OCI-LY1 (cell line): Measurements from ENCODE around the gene TNS1.

Experiments used
- H2AFZ ChIP-seq: fragments of 200-600 bp; sonication (generic), shearing (Covaris generic); 2 replicates; pipeline ENCODE4 v1.6.0; 2014; ENCODE audit warnings: antibody characterized with exemption, mild to moderate bottlenecking, low read length
- H3F3A ChIP-seq: fragments of 200-600 bp; sonication (generic), shearing (Covaris generic); 2 replicates; pipeline ENCODE4 v1.6.0; 2014; ENCODE audit warnings: mild to moderate bottlenecking, antibody characterized with exemption, low read length, moderate library complexity; ENCODE audit not compliant: insufficient read depth
- H3K27ac ChIP-seq: fragments of 200-600 bp; sonication (generic); 2 replicates; pipeline ENCODE4 v1.5.1; 2014; ENCODE audit warnings: low read length, mixed run types, mild to moderate bottlenecking, low read depth; ENCODE audit not compliant: poor library complexity, severe bottlenecking
- H3K27me3 ChIP-seq: fragments of 200-600 bp; sonication (generic); 2 replicates; pipeline ENCODE4 v1.6.0; 2014; ENCODE audit warnings: antibody characterized with exemption, mild to moderate bottlenecking, low read length, moderate library complexity; ENCODE audit not compliant: insufficient read depth
- H3K36me3 ChIP-seq: fragments of 200-600 bp; sonication (generic); 2 replicates; pipeline ENCODE4 v1.6.1; 2014; ENCODE audit warnings: mild to moderate bottlenecking, antibody characterized with exemption, low read length, moderate library complexity, mixed read lengths; ENCODE audit not compliant: insufficient read depth
- H3K4me1 ChIP-seq: fragments of 200-600 bp; sonication (generic); 2 replicates; pipeline ENCODE4 v1.5.1; 2014; ENCODE audit warnings: mild to moderate bottlenecking, low read length, moderate library complexity; ENCODE audit not compliant: insufficient read depth, severe bottlenecking
- H3K4me2 ChIP-seq: fragments of 200-600 bp; sonication (generic), shearing (Covaris generic); 2 replicates; pipeline ENCODE4 v1.6.1; 2014; ENCODE audit warnings: low read length
- H3K4me3 ChIP-seq: fragments of 200-600 bp; sonication (generic); 2 replicates; pipeline ENCODE4 v1.5.1; 2014; ENCODE audit warnings: low read length, low read depth, mild to moderate bottlenecking, mixed read lengths; ENCODE audit not compliant: poor library complexity, severe bottlenecking
- H3K79me2 ChIP-seq: fragments of 200-600 bp; shearing (Covaris generic); 2 replicates; pipeline ENCODE4 v1.6.1; 2016; ENCODE audit warnings: mixed run types, low read length, mixed read lengths; ENCODE audit not compliant: insufficient read depth
- H3K9ac ChIP-seq: fragments of 200-600 bp; sonication (generic), shearing (Covaris generic); 2 replicates; pipeline ENCODE4 v1.6.1; 2014; ENCODE audit warnings: mild to moderate bottlenecking, low read length, mixed read lengths
- H3K9me2 ChIP-seq: fragments of 200-600 bp; sonication (generic), shearing (Covaris generic); 2 replicates; pipeline ENCODE4 v1.6.1; 2014; ENCODE audit warnings: low read depth, mild to moderate bottlenecking, low read length, mixed read lengths
- H3K9me3 ChIP-seq: fragments of 200-600 bp; shearing (Covaris generic); 2 replicates; pipeline ENCODE4 v1.6.1; 2014; ENCODE audit warnings: low read length, mixed read lengths
- H4K20me1 ChIP-seq: fragments of 200-600 bp; sonication (generic), shearing (Covaris generic); 2 replicates; pipeline ENCODE4 v1.6.0; 2016; ENCODE audit warnings: mild to moderate bottlenecking, low read length; ENCODE audit not compliant: insufficient read depth
- EZH2 ChIP-seq: fragments of 200-600 bp; sonication (generic), shearing (Covaris generic); IDR thresholded peaks from 2 replicates; pipeline ENCODE4 v1.8.0; 2017; ENCODE audit warnings: borderline replicate concordance, mixed run types, mild to moderate bottlenecking, antibody characterized with exemption, low read length, moderate library complexity, mixed read lengths
- TF ChIP-seq, protein P1 (sequence below): fragments of 200-600 bp; sonication (generic), shearing (Covaris generic); IDR thresholded peaks from 2 replicates; pipeline ENCODE4 v1.5.1; 2017; ENCODE audit warnings: mild to moderate bottlenecking, antibody characterized with exemption, low read length, moderate library complexity, mixed read lengths

TNS1 gene

DNA sequence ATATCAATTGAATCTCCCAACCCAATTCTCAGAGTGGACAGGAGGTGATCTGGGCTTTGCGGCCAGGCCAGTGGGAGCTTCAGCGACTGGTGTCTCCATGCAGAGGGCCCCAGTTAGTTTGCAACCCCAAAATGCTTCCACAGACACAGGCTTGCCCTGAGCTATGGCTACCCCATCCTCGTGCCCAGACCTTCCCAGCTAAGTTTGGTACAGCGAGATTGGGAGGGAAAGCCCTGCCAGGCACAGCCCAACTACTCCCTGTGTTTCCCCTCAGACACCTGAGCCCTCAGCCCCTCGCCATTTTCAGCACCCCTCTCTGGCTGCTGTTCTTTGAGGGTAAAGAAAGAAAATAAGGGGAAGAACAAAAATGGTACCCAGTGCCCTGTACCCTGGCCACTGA is 142.9 kb downstream of the TNS1 start:
- TF ChIP-seq, protein P1, sequence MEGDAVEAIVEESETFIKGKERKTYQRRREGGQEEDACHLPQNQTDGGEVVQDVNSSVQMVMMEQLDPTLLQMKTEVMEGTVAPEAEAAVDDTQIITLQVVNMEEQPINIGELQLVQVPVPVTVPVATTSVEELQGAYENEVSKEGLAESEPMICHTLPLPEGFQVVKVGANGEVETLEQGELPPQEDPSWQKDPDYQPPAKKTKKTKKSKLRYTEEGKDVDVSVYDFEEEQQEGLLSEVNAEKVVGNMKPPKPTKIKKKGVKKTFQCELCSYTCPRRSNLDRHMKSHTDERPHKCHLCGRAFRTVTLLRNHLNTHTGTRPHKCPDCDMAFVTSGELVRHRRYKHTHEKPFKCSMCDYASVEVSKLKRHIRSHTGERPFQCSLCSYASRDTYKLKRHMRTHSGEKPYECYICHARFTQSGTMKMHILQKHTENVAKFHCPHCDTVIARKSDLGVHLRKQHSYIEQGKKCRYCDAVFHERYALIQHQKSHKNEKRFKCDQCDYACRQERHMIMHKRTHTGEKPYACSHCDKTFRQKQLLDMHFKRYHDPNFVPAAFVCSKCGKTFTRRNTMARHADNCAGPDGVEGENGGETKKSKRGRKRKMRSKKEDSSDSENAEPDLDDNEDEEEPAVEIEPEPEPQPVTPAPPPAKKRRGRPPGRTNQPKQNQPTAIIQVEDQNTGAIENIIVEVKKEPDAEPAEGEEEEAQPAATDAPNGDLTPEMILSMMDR, result no peak
- no peak for TF ChIP-seq EZH2
- no peak overlapping the region for H3K27ac ChIP-seq
- no peaks in the 10 kb centered on the region for H3F3A ChIP-seq
- H3K79me2 ChIP-seq, result no peaks in the 10 kb centered on the region
- H3K36me3 ChIP-seq, result no peaks in the 10 kb centered on the region
- H3K9me3 ChIP-seq, result no peaks in the 10 kb centered on the region
- H3K27me3 ChIP-seq, result no peaks in the 10 kb centered on the region
- no peak overlapping the region for H3K9ac ChIP-seq
- H3K9me2 ChIP-seq, result no peaks in the 10 kb centered on the region
- H4K20me1 ChIP-seq, result no peaks in the 10 kb centered on the region
- no peak overlapping the region for H3K4me3 ChIP-seq
- H2AFZ ChIP-seq, result no peak overlapping the region
- H3K4me1 ChIP-seq, result no peaks in the 10 kb centered on the region
- no peak overlapping the region for H3K4me2 ChIP-seq

DNA sequence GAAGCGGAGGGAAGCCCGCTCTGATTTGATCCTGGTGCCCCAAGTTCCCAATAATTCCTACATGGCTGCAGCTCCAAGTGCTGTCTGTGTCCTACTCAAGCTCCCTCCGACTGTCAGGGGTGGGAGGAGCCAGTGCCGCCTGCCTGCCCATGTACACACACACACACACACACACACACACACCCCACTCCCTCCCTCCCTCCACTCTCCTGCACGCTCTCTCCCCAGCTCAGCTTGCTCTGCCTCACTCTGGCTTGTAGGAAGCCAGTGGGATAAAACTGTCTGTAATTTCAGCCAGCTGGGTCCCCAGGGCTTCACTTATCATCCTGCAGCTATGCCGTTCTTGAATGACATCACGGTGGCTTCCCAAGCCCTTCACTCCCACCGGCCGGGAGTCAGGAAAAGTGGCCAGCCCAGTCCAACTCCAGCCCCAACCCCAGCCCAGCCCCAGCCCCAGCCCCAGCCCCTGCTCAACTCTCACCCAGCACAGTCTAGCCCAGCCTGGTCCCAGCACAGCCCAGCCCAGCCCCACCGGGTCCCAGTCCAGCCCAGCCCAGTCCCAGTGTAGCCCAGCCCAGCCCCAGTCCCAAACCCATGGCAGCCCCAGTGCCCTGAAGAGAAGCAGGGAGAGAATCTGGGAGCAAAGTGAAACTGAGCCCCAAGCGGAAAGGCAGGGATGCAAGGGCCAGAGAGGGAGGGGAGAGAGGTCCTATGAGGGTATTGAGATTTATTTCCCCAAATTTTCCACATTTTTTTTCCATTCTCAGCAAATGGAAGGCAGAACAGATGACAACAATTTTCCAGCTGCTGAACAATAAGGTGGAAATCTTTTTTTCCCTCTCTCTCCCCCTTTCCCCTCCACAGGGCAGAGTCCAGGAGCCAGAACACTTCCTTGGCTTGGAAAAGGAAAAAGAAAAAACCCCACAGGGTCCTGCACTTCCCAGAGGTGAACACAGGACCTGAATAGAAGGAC is 144.0 kb downstream of the TNS1 start:
- no peak for TF ChIP-seq EZH2
- TF ChIP-seq, protein P1, result no peak
- Histone ChIP-seq H3K9me2 (no peaks in the 10 kb centered on the region), H2AFZ (no peak overlapping the region), H4K20me1 (no peaks in the 10 kb centered on the region), H3K4me3 (no peak overlapping the region), H3F3A (no peaks in the 10 kb centered on the region), H3K27me3 (no peaks in the 10 kb centered on the region), H3K9ac (no peak overlapping the region), H3K27ac (no peak overlapping the region), H3K4me1 (no peaks in the 10 kb centered on the region), H3K9me3 (no peaks in the 10 kb centered on the region), H3K4me2 (no peak overlapping the region), H3K36me3 (no peaks in the 10 kb centered on the region), H3K79me2 (no peaks in the 10 kb centered on the region)

DNA sequence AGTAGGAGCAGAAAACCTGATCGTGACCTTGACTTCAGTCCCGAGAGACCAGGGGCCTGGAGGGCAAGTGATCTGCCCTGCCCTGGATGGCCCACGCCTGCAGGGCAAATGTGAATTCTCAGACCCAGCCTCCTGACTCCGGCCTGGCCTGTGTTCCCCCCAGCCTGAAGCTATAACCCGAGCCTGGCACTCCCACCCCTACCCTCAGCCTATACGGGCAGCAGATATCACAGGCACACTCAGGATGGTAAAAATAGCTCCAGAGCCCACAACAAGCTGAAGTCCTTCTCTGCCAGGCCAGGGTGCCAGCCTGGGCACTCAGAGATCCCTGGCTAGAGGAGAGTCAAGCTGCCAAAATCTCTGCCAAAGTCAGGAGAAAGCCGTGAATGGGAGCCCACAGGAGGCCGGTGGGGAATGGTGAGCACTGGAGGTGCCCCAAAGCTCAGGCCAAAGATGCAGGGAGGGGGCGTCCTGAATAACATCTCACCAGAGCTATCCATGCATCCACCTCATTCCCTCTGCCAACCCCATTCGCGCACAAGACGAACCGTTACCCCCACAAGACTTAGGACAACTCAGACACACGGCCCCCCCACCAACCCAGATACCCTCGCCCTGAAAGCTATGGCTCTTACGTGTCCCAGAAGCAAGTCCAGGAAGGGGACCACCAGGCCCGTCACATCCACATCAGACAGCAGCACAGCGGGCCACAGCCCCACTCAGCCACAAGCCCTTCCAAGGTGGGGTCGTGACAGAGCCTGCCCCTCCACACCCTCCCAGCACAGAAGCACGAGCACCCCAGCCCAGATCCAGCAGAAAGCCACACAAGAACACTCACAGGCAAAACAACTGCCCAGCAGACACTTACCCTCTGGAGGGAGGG is 144.9 kb downstream of the TNS1 start:
- Histone ChIP-seq H3K27me3 (no peaks in the 10 kb centered on the region), H3K4me3 (no peak overlapping the region), H3K9me3 (no peaks in the 10 kb centered on the region), H3K4me2 (no peak overlapping the region), H3K9me2 (no peaks in the 10 kb centered on the region), H3K79me2 (no peaks in the 10 kb centered on the region), H3K4me1 (no peaks in the 10 kb centered on the region), H2AFZ (no peak overlapping the region), H3K27ac (no peak overlapping the region), H3F3A (no peaks in the 10 kb centered on the region), H3K36me3 (no peaks in the 10 kb centered on the region), H4K20me1 (no peaks in the 10 kb centered on the region), H3K9ac (no peak overlapping the region)
- no peak for TF ChIP-seq EZH2
- TF ChIP-seq, protein P1, result no peak
